HG03558 (cell line): ENCODE data around the gene NKD2.

Source experiments
- ATAC-seq: cut with Tn5 transposase; IDR thresholded peaks from one replicate; pipeline ENCODE4 v1.9.1; 2021; ENCODE audit warnings: moderate number of reproducible peaks; ENCODE audit not compliant: unreplicated experiment; ENCODE audit errors: extremely low read depth

NKD2 gene

DNA sequence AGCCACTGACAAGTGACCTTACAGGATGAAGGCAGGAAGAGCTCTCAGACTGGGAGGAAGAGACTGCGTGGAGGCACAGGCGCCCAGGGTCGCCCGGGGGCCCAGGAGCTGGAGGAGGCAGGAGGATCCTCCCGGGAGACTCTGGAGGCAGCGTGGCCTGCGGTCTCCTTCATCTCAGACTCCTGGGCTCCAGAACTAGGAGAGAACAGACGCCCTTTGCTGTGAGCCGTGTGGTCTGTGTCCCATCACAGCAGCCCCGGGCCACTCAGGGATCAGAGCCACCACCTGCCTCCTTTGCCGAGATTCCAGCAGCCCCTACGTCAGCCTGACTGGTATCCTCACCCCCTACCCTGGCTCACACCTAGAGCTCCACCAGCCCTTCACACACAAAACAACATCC, 58.1 kb downstream of the NKD2 start:
- ATAC-seq, result no peak

DNA sequence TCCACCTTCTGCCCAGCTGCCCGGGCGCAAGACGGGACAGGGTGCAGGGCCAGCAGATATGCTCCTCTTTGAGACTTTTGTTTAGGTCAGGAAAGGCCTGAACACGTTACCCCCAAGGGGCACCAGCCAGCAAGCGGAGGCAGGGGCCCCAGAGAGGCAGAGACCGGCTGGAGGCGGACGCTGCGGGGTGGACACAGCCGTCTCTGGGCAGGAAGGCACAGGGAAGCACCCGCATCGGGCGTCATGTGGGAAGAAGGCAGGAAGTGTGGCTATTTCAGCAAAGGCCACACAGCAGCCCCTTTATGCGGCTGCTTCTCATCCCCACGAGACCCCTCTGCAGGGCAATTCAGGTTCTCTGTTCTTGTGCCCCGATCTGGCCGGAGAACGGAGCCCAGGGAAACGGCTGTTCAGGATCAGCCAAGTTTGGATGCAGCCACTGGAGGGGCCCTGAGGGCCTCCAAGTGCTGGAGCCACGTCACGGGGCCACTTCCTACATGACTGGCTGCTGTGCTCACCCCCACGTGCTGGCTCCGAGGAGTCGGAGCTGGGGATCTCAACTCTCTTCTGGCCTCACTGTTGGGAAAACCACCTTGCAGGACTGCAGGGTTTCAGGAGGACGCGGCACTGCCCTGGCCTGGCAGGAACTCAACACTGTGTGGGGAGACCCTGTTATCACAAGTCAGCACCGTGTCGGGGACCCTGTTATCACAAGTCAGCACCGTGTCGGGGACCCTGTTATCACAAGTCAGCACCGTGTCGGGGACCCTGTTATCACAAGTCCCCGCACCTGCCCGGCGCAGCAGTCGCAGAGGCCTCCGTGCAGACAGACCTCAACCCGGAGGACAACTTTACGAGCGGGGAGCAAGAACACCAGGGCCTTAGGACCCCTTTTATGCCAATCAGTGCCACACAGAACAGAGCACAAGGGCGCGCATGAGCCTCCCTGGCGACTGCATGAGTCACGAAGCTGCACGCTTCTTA, 58.8 kb downstream of the NKD2 start:
- no peak for ATAC-seq

DNA sequence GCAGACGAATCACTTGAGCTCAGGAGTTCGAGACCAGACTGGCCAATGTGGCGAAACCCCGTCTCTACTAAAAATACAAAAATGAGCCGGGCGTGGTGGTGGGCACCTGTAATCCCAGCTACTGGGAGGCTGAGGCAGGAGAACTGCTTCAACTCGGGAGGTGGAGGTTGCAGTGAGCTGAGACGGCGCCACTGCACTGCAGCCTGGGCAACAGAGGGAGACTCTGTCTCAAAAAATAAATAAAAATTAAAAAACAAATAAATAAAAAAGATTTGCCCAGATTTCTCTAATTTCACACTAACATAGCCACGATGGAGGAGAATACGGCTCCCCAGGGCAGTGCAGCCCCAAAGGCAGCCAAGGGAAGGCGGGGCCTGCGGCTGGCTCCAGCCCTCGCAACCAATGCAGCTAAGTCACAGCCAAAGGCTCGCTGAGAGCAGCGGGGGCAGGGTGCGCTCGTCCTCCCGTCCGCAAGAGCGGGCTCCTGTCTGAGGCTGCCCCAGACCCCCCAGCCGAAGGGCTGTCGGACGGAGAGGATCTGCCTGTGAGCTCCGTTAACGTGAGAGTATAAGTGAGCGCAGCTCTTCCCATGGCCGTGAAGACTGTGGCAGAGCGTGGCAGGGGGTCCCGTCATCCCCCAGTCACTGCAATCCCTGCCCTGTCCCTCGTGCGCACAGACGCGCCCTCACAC, 59.7 kb downstream of the NKD2 start:
- ATAC-seq, result no peak

DNA sequence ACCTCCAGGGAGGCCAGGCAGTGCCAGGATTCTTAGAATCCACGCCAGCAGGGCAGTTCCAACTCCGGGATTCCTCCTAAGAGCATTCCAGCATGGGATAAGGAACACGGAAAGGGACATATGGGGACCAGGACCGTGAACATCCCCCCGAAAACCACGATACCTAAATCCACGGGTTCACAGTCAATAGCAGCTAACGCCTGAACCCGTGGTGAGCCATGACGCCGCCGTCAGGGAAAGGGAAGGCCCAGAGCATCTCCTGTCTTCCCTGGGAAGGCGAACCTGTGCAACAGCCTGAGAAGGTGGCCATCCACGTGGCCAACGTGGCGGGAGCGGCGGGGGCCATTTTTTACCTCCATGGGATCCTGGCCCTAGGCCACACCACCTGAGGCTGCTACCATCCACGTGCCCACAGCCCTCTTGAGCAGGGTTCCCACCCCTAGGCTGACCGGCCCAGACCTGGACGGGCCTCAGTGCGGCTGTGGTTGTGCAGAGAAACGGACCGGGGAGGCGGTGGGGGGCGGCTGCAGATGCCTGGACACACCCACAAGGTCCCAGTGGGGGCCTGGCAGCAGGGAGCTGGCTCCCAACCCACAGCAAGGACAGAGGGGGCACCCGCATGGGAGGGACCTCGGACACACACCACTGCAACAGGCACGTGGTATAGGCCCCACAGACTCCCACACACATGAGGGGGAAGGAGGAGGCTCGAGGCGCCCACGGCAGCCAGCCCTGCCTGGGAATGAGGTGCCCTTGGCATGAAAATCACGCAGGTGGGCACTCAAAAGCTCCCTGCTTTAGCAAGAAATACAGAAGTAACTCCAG, 60.5 kb downstream of the NKD2 start:
- no peak for ATAC-seq

DNA sequence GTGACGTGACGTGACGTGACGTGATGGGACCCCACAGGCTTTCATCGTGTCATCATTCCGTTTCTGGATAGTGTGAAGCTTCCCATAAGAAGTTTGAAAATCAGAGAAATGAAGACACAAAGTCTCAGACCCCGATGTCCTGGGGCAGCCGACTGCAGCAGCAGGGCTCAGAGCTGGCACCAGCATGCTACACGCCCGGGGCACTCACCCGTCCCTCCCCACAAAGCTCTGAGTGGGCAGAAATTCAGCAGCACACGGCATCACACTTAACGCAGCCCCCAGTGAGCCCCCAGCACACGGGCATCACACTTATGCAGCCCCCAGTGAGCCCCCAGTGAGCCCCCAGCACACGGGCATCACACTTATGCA, 61.1 kb downstream of the NKD2 start:
- no peak for ATAC-seq

DNA sequence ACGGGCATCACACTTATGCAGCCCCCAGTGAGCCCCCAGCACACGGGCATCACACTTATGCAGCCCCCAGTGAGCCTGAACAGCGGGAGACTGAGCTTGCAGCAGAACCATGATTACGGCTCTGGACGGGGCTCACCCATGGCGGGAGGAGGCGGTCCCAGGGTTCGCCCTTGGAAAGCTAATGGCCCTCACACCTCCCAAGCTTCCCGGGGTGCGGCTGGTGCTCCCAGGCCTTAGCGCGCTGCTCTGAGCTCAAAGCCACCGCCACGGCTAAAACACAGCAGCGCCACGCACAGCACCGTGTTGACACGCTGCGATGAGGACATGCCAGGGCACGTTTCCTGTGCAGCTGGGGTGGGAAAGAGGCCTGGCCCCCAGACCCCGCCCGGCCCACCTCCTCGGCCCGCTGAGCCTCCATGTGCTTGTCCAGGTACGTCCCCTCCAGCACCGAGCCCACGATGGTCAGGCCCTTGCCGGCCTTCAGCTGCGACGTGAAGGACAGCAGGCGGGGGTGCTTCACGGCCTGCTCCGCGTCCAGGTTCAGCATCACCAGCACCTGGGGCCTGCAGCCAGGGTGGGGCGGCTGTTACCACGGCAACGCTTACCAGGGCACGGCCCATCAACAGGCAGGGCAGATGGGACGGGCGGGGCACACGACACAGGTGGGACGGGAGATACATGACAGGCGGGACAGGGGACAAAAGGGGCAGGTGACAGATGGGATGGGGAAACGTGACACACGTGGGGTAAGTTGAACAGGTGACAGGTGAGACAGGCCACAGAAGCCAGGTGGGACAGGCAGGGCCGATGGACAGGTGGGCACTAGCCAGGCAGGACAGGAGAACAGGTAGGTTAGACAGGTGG, 64.9 kb downstream of the NKD2 start:
- no peak for ATAC-seq

DNA sequence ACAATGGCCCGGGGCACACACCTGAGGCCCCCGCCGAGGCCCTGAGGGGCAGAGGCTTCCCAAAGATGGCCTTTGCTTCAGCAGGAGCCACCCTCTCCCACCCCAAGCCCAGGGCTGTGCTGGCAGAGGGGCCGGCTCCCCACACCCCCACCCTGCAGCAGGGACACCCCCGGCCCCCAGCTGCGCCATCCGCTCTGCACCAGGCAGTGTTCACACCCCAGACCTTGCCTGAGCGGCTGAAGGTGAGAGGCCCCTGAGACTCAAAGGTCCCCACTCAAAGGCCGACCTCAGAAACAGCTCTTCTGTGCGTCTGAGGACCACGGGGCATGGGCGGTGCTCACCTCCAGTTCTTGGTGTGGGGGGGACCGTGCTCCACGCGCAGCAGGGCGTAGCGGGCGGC, 65.6 kb downstream of the NKD2 start:
- no peak for ATAC-seq

DNA sequence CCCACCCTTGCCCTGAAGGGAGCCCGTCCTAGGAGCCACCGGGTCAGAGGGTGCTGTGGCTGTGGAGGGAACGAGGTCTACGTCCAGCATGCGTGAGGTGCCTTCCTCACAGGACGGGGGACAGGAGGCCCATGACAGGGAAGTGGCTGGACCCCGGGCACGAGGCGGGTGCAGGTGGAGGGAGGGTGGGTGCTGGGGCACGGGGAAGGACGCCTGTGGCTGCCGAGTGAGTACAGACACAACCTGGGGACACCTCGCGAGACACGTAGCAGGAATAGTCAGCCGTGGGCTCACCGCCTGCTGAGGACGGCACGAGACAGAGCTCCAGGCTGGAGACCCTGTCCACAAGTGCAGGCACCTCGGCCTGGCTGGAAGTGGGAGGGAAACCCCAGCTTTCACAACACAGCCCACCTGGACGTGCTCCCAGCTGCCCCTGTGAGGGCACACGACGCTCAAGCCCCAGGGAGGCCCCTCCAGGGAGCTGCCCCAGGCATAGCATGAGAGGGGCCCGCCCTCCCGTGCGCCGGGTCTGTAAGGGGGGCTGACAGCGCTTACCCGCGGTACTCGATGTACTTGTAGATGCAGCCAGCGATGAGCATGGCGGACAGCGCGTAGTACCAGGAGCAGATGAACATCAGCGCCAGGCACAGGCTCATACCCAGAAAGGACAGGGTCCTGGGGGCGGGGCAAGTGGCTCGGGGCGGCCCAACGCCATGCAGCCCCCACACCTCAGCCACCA, 66.4 kb downstream of the NKD2 start:
- ATAC-seq, result no peak

DNA sequence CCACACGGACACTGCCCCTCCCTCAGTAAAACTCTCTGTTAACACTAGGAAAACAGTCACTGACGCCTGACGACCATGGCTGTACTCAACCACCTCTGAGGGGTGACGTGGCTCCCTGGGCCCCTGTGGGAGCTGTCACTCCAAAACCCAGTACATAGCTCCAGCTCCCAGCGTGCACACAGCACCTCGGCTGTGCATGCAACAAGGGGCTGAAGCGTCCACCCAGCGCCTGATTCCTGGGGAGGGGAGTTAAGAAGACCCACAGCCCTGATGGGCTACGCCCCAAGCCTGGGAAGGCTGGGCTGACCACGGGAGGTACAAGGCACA, 66.9 kb downstream of the NKD2 start:
- ATAC-seq, result no peak

DNA sequence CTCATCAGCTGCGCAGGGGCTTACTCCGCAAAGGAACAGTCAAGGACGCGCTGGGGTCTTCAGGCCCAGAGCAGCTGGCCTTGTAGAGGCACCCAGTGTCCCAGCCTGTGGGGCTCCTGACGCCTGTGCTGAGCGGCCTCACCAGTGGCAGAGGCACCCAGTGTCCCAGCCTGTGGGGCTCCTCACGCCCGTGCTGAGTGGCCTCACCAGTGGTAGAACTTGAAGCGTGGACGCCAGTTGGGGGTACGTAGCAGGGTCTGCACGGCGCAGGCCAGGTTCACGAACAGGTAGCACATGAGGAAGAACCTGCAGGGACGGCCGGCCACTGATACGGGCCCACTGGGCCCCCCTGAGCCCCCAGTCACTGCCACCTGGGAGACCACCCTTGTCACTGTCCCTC, 67.3 kb downstream of the NKD2 start:
- no peak for ATAC-seq

DNA sequence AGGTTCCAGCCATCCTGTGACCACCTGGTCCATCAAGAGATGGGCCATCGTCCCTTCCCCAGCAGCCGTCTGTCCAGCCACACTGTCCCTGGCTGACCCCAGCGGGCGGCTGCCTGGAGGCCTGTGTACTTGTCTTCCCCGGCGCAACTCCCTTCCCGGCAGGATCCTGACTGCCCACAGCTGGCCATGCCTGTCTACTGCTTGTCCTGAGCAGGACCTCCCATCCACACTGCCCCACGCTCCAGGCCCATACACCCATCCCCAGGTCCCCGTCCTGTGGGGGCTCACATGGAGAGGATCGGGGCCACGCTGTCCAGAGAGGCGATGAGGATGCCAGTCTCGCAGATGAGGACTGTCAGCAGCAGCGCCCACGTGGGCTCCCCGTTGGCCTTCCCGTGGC, 67.8 kb downstream of the NKD2 start:
- no peak for ATAC-seq

DNA sequence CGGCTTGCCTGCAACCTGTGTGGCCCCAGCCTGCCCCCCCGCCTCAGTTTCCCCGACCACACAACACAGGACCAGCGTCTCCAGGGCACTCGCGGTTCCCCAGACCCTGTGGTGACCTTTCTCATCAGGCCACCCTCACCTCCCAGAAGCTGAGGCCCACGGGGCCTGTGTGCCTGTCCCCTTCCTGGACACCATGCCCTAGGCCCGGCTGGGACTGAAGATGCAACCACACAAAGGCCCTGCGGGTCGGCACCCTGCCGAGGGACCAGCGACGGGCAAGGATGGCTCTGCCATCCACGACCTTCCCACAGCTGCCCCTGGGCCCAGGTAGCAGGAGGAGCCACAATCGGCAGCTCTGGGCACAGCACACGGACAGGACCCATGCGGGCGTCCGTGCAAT, 68.4 kb downstream of the NKD2 start:
- ATAC-seq, result no peak

DNA sequence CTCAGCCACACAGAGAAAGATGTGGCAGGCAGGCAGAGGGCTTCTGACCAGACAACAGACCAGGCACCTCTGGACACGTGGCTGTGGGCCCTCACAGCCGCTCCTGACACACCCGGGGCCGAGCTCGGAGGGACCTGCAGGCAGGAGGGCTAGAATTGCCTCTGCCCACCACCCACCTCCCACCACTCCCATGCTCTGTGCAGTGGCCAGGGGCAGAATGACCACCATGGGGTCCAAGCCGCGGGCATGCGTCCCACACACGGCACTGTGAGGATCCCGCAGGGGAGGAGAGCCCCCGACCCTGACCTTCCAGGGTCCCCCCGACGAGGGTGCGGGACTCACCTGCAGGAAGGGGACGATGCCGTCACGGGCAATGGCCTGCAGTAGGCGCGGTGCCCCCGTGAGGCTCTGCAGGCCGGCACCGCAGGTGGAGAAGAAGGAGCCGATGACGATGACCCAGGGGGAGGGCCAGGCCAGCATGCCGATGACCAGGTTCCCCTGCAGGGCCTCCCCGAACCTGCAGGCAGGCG, 69.0 kb downstream of the NKD2 start:
- ATAC-seq, result no peak

DNA sequence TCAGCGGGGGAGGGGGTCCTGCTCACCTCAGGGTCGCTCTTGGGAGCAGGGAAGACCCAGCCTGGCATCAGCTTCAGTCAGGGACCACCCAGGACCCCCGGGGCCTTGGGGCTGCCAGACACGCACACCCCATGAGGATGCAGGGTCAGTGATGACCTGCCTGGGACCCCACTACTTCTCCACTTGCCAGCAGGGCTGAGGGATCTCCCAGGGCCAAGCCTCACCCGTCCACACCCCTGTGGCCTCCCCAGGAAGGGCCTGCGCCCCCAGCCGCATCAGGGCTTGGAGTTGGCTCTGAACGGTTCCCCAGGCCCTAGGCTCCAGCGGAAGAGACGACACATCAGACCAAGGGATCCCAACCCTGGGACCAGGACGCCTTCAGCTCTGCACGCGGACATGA, 69.6 kb downstream of the NKD2 start:
- ATAC-seq, result no peak

DNA sequence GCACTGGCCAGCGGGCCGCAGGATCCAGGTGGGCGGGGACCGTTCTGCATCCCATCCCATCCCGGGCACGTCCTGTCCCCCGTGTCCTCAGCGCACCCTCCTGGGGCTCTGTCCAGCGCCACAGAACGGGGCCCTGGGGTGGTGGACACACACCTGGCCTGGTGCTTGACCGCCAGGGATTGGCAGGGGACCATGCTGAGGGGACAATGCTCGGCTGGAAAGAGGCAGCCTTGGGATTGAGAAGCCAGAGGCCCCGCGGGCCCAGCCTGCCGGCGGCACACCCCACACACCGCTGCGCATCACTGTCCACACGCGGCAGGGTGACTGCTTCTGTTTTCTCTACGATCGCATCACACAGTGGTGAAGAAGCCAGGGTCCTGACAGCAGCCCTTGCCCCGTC, 70.2 kb downstream of the NKD2 start:
- no peak for ATAC-seq

DNA sequence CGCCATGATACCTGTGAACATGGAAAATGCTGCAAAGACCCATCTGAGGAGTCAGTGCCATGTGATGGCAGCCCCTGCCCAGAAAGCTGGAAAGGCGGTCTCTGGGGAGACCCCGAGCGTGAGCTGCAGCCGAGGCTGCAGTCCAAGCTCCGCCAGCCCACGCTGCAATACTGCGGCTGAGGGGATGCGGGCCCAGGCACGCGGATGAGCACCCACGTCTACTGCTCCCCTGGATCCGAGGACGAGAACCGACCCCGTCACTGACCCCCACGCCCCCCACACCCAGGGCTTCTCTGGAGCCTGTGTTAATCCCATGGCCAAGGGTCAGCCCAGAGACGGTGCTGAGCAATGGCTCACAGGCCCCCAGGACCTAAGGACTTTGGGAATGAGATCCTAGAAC, 70.9 kb downstream of the NKD2 start:
- no peak for ATAC-seq

DNA sequence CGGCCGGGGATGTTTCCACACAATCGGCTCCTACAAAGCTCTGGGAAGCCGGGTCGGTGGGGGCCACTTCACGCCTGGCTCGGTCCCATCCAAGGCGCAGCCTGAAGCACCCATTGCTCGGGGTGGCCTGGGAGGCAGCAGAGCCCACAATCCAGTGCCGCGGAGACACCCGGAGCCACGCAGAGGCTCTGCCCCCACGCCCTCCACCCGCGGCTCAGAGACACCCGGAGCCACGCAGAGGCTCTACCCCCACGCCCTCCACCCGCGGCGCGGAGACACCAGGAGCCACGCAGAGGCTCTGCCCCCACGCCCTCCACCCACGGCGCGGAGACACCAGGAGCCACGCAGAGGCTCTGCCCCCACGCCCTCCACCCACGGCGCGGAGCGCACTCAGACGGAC, 71.4 kb downstream of the NKD2 start:
- ATAC-seq, result no peak

DNA sequence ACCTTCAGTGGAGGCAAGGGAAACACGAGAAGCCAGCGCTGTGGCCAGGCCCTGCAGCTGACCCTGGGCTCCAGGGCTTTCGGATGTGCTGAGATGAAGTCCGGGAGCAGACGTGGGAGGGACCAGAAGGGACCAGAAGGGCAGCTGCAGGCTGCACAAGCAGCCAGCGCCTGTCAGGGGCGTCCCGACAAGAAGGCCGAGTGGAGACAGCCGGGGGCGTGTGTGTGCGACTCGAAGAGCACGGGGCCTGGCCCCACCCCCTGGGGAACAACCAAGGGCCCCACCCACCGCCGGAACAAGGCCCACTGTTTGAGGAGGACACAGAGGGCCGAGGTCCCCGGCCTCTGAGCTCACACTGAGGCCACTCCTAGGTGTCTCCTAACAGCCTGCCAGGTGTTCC, 71.8 kb downstream of the NKD2 start:
- ATAC-seq, result no peak

DNA sequence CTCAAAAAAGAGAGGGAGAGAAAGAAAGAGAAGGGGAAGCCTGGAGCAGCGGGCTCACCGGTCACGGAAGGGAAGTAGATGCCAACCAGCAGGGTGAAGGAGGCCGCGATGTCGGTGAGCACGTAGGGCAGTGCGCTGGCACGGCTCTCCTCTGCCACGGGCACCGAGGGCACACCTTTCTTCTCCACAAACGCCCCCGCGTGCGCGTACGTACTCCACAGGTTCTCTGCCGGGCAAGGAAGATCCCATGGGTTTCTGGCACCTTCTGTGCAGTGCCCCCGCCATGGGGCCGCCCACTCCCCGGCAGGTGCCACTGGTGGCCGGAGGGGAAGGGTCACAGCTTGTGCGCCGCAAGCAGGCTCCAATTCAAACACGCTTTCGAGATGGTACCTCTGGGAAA, 72.9 kb downstream of the NKD2 start:
- ATAC-seq, result no peak
